ENCODE data around the gene FGFR3.

The FGFR3 gene

DNA sequence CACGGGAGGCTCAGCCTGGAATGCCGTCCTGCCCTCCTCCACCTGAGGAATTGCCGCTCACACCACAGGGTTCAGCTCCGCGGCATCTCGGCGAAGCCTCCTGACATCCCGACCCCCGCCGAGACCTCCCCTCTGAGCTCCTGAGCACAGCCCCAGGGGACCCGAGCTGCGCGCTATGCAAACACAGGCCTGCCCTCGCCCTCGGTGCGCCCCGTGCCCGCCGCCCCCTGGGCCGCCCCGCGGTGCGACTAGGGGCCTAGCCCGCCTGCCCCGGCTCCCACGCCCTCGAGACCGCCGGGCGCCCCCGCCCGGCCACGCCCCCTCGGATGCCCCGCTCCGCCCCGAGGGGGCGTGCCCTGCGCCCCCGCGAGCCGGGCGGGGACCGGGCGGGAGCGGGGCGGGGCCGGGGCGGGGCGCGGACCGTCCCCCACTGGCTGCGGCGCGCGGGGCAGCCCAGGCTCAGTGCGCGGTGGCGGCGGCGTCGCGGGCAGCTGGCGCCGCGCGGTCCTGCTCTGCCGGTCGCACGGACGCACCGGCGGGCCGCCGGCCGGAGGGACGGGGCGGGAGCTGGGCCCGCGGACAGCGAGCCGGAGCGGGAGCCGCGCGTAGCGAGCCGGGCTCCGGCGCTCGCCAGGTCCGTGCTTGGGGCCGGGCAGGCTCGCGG lies at the start of gene FGFR3:
Gene FGFR3 (plus strand): TSS at position 462 of the 664 bp plus-strand sequence. CDS start 642 bp downstream, outside the sequence.
- DNase-seq (ENCODE audit: low read depth): no peak

GRCh38 chr4:1743551-1743950 lies 49.5 kb upstream of the FGFR3 start:
- DNase-seq (ENCODE audit: low read depth): no peak

DNA sequence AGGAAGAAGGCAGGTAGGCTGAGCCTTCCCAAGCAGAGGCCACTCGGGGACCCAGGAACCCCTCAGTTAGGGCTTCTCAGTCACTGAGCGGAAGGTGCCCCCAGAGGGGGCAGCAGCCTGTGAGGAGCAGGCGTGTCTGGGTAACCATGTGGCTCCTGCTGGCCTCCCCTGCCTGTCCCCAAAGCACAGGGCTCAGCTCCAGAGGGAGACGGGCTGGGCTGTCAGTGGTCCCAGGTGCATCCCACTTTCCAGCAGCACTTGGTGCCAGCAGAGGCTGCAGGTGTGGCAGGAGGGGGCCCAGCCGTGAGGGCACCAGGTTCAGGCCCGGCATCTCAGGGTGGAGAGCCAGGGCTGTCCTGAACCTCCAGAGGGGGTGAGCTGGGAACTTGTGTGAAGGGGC lies 49.1 kb upstream of the FGFR3 start:
- no peak for DNase-seq (ENCODE audit: low read depth)

GRCh38 chr4:1744552-1744951 lies 48.5 kb upstream of the FGFR3 start:
- no peak for DNase-seq (ENCODE audit: low read depth)

DNA sequence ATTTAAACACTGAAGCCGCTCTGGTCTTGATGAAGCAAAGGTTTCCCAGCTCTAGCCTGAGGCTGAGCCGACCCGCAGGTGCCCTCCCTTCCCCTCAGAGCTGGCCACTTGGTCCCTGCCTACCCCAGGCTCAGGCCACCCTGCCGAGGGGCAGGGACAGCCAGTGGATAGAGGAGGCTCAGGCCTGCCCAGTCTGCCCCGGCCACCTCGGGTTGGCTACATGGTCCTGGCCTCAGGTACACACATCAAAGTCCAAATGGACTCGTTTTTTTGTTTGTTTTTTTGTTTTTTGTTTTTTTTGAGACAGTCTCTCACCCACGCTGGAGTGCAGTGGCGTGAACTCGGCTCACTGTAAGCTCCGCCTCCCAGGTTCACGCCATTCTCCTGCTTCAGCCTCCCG lies 47.9 kb upstream of the FGFR3 start:
- no peak for DNase-seq (ENCODE audit: low read depth)

DNA sequence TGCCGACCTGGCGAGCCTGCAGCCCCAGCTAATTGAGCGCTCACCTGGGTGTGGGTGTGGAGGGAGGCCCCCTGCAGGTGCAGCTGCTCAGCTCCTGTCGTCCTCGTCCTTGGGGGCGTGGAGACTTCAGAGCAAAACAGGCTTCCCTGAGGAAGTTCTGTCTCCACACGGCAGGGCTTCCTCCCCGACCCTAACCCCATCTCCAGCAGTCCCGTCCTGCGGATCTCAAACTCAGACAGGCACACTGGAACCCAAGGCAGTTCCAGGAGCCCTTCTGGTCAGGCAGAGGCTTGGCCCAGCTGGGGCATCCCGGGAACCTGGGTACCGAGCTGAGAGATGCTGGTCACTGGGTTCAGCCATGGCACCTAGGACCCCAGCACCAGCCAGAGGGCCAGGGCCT lies 47.4 kb upstream of the FGFR3 start:
- no peak for DNase-seq (ENCODE audit: low read depth)

DNA sequence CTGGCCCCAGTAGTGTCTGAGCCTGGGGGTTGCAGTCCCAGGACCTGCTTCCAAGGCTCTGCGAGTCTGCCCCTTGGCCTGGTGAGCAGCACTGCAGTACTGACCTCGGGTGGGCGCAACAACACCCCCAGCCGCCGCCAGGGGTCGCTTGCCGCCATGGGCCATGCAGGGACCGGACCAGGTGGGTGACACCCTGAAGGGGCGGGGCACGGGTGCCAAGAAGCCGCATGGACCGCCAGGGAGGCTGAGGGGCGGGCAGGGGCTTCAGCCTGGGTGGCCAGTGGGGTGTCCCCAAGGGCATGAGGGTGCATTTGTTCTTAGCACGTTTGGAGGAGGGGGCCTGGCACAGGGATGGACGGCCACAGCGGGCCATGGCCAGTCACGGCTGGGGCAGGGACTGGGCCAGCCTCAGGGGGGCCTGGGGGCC lies 46.8 kb upstream of the FGFR3 start:
- DNase-seq (ENCODE audit: low read depth): no peak

- DNase-seq (ENCODE audit: low read depth): no peak
Measured at GRCh38 chr4:1746919-1747602, 46.0 kb upstream of the FGFR3 start.

DNA sequence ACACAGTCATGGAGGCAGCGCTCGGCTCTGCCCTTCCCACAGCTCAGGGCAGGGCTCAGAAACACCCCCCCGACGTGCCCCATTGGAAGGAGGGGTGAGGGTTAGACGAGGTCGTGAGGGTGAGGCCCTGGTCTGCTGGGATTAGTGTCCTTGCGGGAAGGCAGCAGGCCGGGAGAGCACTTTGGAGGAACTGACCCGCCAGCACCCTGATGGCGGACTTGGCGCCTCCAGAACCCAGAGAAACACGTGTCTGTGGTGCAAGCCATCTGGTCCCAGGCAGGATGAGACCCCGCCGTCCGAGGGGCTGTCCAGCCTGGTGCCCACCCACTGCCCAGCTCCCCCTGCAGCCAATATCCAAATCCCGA lies 45.5 kb upstream of the FGFR3 start:
- DNase-seq (ENCODE audit: low read depth): no peak

GRCh38 chr4:1748465-1748995 lies 44.6 kb upstream of the FGFR3 start:
- DNase-seq (ENCODE audit: low read depth): no peak

GRCh38 chr4:1749370-1749769 lies 43.7 kb upstream of the FGFR3 start:
- DNase-seq (ENCODE audit: low read depth): no peak

DNA sequence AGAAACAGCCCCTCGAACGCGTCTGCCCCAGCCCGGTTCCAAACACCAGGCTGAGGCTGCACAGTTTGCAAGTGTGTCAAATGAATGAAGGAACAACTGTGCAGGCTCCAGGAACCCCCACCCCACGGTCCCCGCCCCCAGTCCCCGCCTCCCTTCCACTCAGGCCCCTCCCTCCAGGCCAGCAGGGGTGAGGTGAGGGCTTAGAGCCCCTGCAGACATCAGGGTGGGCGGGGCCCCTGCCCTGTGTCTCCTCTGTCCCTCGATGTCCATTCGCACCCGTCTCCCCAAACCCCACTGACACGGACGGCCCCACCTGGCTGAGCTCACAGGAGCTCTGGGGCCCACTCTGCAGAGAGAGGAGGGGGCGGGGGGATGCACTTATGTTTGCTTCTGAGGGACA lies 43.3 kb upstream of the FGFR3 start:
- no peak for DNase-seq (ENCODE audit: low read depth)

DNA sequence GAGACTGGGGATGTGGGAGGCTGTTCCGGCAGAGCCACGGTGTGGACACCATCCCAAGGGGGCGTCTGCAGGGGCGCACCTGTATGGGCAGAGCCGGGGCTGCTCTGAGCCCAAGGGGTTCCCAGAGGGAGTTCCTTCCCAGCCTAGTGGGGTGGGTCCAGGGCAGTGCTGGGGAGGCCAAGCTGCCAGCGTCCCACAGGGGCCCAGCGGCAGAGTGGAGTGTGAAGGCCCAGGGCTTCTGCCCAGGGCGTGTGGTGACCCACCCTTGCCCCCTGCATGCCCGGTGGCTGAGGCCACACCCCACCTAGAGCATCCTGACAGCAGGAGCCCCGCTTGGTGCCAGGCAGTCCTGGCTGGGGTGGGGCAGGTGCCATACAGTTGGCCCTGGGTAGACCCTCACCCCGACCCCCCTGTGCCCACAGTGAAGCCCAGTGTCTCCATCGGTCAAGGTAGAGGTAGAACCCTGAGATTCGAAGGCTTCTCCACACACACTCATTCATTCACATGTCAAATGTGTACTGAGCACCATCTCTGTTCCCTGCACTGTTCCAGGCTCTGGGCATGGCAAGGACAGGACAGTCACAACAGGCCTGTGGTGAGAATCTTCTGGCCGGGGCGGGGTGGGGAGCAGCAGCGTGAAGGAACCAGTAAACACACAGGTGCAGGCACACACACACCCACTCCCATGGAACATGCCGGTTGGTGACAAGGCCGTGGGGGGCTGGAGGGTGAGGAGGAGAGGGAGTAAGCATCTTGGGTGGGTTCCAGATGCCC lies 42.5 kb upstream of the FGFR3 start:
- no peak for DNase-seq (ENCODE audit: low read depth)

DNA sequence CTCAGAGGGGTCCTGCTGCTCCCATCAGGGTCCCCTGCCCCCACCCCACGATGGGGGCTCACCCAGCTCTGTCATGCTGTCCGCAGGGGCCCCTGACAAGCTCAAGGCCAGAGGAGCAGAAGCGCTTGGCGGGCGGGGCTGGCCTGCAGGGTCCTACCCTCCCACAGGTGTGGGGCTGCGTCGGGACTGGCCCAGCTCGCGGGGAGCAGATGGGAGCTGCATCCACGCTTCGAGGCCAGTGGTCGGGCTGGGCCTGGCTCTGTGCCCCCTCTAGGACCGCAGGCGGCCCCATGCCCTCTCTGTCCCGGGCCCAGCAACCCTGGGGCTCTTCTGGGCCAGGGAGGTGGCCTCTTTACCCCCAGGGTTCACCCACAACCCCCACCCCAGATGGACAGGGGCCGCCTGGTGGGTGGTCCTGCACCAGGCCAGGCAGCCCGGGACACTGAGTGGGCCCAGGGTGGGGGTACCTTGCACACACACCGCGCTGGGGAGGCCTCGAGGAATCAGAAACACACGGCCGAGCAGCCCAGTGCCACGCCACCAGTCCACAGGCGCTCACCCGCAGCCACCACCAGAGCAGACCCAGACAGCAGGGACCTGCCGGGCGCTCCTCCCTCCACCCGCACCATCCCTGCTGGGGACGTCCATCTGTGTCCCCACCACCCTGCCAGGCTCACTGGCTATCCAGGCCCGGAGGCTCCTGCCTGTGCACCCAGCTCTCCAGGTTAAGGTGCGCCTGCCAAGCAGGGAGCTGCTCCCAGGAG lies 41.8 kb upstream of the FGFR3 start:
- DNase-seq (ENCODE audit: low read depth): no peak

DNA sequence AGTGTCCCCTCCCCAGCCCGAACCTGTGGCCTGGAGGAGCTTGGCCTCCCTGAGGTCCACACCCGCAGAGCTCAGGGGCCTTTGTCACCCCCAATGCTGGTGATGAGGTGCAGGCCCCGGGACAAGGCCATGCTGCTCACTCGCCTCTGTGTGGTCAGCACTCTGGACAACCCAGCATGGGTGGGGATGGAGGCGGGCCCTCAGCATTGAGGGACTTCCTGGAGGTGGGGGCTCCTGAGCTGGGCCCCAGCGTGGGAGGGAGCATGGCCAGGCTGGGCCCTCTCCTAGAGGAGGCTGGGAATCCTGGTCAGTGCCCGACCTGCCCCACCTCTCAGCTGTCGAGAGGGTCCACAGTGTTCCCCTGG lies 41.2 kb upstream of the FGFR3 start:
- no peak for DNase-seq (ENCODE audit: low read depth)

DNA sequence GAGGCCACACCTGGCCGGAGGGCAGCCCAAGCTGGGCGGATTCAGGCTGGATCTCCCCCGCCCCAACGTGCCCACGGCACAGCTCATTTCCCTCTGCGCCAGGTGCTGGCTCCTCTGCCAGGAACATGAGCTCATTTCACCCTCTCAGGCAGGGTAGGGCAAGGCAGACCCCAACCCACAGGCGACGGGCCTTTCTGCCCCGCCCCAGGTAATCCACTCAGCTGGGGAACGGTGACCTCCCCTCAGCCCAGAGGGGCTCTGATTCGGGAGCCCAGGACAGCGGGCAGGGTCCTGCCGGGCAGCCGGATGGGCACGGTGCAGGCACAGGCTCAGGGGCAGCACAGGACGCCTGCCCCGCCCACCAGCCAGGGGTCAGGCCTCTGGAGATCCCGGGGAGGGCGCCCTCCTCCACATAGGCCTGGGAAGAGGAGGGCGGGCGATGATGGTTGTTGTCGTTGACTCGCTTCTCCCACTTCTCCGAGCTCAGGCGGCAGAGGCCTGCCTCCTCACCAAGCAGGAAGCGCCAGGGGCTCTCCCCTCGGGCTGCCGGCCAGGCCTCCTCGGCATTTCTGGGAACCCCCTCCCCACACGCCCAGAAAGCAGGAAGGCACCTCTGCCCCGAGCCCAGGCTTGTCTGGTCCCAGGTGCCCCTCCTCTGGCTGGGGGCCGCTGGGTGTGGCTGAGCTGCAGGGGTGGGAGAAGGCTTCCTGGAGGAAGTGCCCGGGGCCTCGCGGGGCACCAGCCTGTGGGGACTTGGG lies 40.6 kb upstream of the FGFR3 start:
- no peak for DNase-seq (ENCODE audit: low read depth)

GRCh38 chr4:1753294-1753696 lies 39.8 kb upstream of the FGFR3 start:
- no peak for DNase-seq (ENCODE audit: low read depth)

DNA sequence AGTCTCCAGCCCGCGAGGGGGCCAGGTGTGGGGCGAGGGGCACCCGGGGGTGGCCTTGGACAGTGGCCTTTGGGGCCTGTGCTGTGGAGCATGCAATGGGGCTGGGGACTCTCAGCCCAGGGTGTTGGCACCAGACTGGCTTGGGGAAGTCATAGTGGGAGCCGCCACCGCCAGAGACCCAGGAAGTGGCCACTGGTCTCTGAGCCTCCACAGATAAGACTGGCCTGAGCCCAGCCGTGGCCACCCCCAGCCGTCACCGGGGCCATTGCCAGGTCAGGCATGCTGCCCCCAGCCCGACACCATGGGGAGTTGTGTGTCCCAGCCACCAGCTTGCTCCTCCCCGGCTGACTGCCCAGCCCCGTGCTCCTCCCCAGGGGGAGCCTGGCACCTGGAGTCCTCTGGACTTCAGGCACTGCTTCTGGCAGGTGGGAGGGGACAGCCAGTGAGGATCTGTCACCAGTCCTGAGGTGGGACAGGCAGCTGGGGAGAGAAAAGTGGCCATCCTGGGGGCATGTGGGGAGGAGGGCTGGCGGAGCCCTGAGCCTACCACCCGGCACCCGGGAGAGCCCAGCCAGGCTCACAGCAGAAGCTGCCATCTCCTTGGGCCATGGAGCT lies 39.3 kb upstream of the FGFR3 start:
- DNase-seq (ENCODE audit: low read depth): no peak

- no peak for DNase-seq (ENCODE audit: low read depth)
Measured at GRCh38 chr4:1754336-1754735, 38.8 kb upstream of the FGFR3 start.

DNA sequence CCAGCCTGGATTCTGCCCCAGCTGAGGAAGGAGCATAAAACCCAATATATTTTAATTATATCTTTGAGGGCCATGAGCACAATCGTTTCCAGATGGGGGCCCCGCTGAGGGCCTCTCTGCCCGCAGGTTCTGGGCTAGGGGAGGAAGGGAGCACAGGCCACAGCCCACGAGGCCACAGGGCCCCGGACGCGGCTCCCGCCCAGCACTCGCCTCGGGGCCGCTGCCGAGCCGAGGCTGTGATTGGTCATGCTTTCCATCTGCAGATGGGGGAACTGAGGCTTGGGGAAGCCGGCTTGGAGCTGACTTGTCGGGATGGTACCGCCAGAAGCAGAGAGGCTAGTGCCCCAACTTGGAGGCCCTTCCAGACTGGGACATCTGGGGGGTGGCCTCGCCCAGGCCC lies 37.8 kb upstream of the FGFR3 start:
- DNase-seq (ENCODE audit: low read depth): no peak

DNA sequence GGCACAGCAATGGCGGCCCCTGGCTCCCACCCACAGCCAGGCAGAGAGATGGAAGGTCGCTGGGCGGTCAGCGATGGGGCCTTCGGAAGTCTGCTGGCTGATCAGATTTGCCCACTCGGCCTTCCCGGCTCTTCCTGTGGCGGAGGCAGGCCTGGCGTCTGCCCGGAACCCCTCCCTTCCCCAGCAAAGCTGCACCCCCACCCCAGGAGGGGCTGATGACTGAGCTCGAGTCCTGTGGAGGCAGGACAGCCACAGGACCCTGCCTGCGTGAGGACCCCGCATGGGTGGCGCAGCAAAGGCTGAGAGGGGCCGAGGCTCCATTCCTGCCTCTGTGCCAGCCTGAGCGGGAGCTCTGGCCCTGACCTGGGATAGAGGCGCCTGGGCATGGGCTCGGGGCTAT lies 37.0 kb upstream of the FGFR3 start:
- no peak for DNase-seq (ENCODE audit: low read depth)

Data from non-pigmented ciliary epithelial cell (primary cell).